Muscle layer of duodenum (tissue), 2 donors: ENCODE measurements around the gene RCL1.

ENCODE experiments used
- H3K27ac ChIP-seq: one replicate; pipeline ENCODE4 v1.7.0; 2013; ENCODE audit warnings: mild to moderate bottlenecking, low read length
- H3K27me3 ChIP-seq: one replicate; pipeline ENCODE4 v1.7.0; 2013; ENCODE audit warnings: low read depth, mild to moderate bottlenecking, control low read depth, low read length
- H3K36me3 ChIP-seq, 2 donors: one replicate each; pipeline ENCODE4 v1.7.0; 2013; ENCODE audit warnings: low read length in 2 of 2, control low read depth in 1 of 2, mild to moderate bottlenecking in 1 of 2; ENCODE audit not compliant: insufficient read depth in 2 of 2, control insufficient read depth in 1 of 2
- H3K4me1 ChIP-seq, 2 donors: one replicate each; pipeline ENCODE4 v1.7.0; 2013; ENCODE audit warnings: low read length in 2 of 2, mild to moderate bottlenecking in 2 of 2, control low read depth in 1 of 2, moderate library complexity in 1 of 2; ENCODE audit not compliant: insufficient read depth in 2 of 2, control insufficient read depth in 1 of 2
- H3K4me3 ChIP-seq, 2 donors: one replicate each; pipeline ENCODE4 v1.7.0; 2013; ENCODE audit warnings: low read length in 2 of 2, low read depth in 1 of 2, mild to moderate bottlenecking in 1 of 2
- H3K9me3 ChIP-seq, 2 donors: one replicate each; pipeline ENCODE4 v1.7.0; 2013; ENCODE audit warnings: low read length in 2 of 2, control low read depth in 1 of 2, mild to moderate bottlenecking in 1 of 2; ENCODE audit not compliant: control insufficient read depth in 1 of 2
- donor health status: healthy.

RCL1 gene

DNA sequence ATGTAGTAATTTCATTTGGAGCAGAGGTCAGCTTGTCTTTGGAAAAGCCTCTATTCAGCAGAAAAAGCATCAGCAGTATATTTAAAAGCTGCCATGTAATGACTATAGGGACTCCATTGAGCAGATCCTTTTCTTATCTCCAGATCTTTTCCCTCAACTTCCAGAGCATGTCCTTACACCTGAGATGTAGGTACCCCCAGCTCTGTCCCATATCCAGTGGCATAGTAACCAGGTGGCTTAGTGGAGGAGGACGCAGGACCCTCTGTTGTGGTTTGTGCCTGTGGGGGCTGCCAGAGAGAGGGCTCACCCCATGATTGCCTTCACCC lies 61.5 kb downstream of the RCL1 start:
- Histone ChIP-seq H3K9me3 (no peaks in the 10 kb centered on the region), H3K4me1 (no peaks in the 10 kb centered on the region), H3K27ac (no peak overlapping the region), H3K36me3 (peaks cover 5 to 55% of the 10 kb centered on the region in 2 donors), H3K27me3 (no peaks in the 10 kb centered on the region), H3K4me3 (no peak overlapping the region)

DNA sequence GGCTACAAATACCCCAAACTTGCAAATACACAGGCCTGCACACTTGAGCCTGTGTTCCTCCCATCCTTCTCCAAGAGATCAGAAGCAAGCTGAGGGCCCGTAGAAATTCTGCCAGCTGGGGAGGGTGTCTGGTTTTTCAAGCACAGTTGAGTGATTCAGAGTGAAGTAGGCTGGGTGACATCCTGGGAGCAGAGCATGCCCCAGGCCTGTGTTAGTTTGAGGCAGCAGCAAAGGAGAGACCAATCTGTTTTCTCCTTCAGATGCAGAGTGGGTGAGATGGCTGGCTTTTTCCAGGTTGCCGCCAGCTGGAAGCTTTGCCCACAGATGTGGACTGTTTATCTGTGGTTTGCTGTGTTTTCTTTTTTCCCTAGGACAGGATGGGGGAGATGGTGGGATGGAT lies 63.1 kb downstream of the RCL1 start:
- Histone ChIP-seq H3K36me3 (peaks cover 12 to 58% of the 10 kb centered on the region in 2 donors), H3K9me3 (no peaks in the 10 kb centered on the region), H3K27me3 (no peaks in the 10 kb centered on the region), H3K4me3 (no peak overlapping the region), H3K4me1 (no peaks in the 10 kb centered on the region), H3K27ac (no peak overlapping the region)

DNA sequence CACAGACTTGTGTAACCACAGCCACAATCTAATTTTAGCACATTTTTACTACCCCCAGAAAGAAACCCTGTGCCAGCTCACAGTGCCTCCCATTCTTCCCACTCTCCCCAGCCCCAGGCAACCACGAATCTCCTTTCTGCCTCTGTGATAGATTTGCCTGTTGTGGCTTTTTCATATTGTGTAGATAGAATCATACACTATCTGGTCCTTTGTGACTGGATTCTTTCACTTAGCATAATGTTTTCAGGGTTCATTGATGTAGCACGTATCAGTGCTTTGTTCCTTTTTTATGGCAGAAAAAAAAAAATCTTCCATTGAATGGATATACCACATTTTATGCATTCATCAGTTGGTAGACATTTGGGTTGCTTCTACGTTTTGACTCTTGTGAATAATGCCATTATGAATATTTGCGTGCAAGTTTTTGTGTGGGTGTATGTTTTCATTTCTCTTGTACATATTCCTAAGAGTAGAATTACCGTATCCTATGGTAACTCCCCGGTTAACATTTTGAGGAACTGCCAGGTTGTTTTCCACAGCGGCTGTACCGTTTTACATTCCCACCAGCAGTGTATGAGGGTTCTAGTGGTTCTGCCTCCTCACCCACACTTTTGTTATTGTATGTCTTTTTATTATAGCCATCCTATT lies 64.5 kb downstream of the RCL1 start:
- peaks cover 12 to 58% of the 10 kb centered on the region in 2 donors for H3K36me3 ChIP-seq

DNA sequence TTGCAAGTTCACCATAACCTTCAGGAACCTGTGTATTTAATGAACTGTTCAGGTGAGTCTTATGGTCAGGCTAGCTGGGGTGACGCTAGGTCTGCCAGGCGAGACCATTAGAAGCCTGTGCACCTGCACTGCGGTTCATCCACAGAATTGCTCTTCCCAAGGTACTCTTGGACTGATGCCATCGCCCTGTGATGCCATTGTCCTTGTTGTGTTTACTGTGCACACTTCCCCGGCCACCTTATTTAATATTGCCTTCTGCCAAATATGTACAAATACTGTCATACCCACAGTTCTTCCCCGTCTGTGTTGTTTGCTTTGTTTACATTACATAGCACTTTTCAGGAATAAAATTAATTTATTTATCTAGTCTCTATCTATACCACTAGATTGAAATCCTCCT lies 66.3 kb downstream of the RCL1 start:
- peaks cover 10 to 42% of the 10 kb centered on the region in 2 donors for H3K36me3 ChIP-seq
- H3K4me1 ChIP-seq = no peaks in the 10 kb centered on the region
- no peak overlapping the region for H3K4me3 ChIP-seq
- no peak overlapping the region for H3K27ac ChIP-seq
- no peaks in the 10 kb centered on the region for H3K9me3 ChIP-seq
- no peaks in the 10 kb centered on the region for H3K27me3 ChIP-seq

More for the DNA sequence above, 64.5 kb downstream of the RCL1 start:
- Histone ChIP-seq H3K27me3 (no peaks in the 10 kb centered on the region), H3K27ac (no peak overlapping the region), H3K4me3 (no peak overlapping the region), H3K4me1 (no peaks in the 10 kb centered on the region), H3K9me3 (no peaks in the 10 kb centered on the region)

DNA sequence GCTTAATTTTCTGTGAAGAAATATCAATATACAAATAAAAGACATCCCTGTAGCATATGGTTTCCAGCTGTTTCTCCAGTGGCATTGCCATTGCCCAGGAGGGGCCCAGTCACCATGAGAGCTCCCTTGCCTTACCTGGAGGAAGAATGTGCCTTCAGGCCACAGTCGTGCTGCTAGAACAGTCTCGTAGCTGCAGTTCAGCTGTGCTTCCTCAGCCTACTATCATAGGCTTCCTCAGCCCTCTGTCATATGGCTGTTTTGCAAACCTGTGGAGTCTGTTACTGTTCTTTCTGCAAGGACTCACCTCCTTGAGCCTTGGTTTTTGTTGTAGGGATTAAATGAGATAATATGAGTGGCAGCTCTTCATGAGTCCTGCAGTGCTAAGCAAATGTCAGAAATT lies 67.6 kb downstream of the RCL1 start:
- H3K27ac ChIP-seq = no peak overlapping the region
- no peak overlapping the region for H3K4me3 ChIP-seq
- H3K4me1 ChIP-seq = no peaks in the 10 kb centered on the region
- no peaks in the 10 kb centered on the region for H3K9me3 ChIP-seq
- no peaks in the 10 kb centered on the region for H3K27me3 ChIP-seq
- H3K36me3 ChIP-seq = peaks cover 10 to 42% of the 10 kb centered on the region in 2 donors

DNA sequence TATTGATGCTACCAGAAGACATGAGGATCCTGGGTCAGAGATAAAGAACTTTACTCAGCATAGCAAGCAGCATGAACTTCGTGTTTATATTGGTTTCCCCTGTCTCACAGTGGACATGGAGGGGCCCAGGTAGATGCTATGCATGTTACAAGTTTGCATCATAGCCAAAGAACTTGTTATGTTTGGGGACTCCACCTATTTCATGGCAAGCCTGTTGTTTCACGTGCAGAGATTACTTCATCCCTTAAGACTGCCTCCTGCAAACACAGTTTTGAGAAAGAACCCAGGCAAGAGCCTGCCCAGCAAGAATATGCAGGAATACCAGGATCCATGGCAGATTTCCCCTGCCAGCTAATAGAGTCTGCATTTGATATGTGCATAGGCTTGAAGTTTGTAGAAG lies 68.4 kb downstream of the RCL1 start:
- H3K9me3 ChIP-seq = no peaks in the 10 kb centered on the region
- H3K27ac ChIP-seq = no peak overlapping the region
- no peaks in the 10 kb centered on the region for H3K27me3 ChIP-seq
- no peaks in the 10 kb centered on the region for H3K4me1 ChIP-seq
- peaks cover 10 to 42% of the 10 kb centered on the region in 2 donors for H3K36me3 ChIP-seq
- H3K4me3 ChIP-seq = no peak overlapping the region

DNA sequence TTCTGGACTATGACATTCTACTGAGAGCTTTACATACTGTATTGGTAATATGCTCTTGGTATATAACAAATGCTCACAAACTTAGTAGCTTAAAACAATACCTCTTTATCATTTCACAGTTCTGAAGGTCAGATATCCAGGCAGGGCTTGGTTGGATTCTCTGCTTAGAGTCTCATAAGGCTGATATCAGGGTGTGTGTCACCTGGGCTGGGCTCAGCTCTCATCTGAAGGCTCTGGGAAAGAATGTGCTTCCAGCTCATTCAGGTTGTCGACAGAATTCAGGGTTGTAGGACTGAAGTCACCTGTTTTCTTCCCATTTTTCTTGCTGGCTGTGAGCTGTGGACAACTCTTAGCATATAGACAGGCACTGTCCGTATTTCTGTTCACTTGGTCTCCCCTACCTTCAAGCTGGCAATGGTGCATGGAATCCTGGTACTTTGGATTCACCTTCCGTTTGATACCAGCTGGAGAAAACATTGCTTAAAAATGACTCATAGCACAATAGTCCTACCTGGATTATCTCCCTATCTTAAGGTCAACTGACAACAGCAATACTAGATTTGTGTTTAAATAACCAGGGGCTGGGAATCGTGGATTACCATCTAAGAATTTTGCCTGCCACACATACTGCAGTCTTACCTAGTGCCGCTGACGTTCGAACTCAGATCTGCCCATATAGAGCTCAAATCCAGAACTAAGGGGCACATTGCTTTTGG lies 69.2 kb downstream of the RCL1 start:
- no peaks in the 10 kb centered on the region for H3K9me3 ChIP-seq
- no peaks in the 10 kb centered on the region for H3K4me1 ChIP-seq
- no peaks in the 10 kb centered on the region for H3K27me3 ChIP-seq
- no peak overlapping the region for H3K27ac ChIP-seq
- H3K4me3 ChIP-seq = no peak overlapping the region
- H3K36me3 ChIP-seq = peaks cover 10 to 36% of the 10 kb centered on the region in 2 donors

DNA sequence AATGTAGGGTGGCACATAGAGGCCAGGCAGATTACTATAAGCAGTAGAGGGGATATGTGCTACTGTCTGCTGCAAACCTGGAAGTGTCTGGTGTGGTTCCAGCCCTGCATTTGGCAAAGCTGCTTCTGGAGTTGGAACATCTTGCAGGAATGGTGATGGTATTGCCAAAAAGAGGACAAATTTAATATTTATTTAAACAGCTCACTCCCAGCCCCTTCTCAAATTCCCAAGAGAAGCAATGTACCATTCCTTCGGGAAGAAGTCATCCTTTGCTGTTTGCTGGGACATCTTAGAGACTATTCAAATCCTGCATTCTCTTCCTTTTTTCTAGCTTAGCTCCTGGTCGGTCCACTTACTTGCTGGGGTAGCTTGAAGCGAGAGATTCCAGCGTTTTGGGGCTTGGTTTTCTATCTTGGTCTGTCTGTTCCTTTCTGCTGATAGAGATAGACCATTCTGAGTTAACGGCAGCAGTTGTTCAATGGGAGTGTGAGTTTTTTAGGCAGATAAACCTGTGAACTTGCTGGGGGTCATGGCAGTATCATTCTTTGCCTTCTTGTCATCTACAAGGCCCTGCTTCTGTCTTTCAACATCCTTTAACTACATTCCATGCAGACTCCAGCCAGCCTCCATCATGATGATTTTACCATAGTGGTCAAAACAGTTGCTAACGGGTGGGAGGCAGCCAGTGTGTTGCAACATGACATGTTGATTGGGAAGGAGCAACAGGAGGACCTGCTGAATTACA lies 69.9 kb downstream of the RCL1 start:
- no peaks in the 10 kb centered on the region for H3K9me3 ChIP-seq
- no peak overlapping the region for H3K27ac ChIP-seq
- H3K27me3 ChIP-seq = no peaks in the 10 kb centered on the region
- no peak overlapping the region for H3K4me3 ChIP-seq
- peaks cover 10 to 28% of the 10 kb centered on the region in 2 donors for H3K36me3 ChIP-seq
- H3K4me1 ChIP-seq = no peaks in the 10 kb centered on the region

DNA sequence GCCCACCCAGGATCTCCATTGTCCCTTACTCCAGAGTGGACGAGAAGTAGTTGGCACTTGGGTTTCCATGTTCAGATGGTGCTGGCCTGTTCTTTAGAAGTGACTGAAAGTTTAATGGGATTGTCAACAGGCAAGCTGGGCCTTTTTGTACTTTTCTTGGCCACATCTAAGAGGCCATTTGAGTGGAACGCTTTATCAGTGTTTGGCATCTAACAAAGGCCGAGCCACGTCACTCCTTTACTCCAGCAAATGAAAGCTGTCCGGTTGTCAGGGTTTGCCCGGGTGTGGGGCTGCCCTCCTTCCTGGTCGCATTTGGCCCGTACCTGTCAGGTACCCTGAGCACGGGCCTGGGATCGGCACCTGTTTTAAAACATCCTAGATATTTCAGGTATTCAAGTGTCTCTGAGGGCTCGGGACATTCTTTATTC lies 71.5 kb downstream of the RCL1 start:
- Histone ChIP-seq H3K4me1 (no peaks in the 10 kb centered on the region), H3K27ac (no peak overlapping the region), H3K36me3 (peaks cover 7 to 25% of the 10 kb centered on the region in 2 donors), H3K27me3 (no peaks in the 10 kb centered on the region), H3K9me3 (no peaks in the 10 kb centered on the region), H3K4me3 (no peak overlapping the region)

DNA sequence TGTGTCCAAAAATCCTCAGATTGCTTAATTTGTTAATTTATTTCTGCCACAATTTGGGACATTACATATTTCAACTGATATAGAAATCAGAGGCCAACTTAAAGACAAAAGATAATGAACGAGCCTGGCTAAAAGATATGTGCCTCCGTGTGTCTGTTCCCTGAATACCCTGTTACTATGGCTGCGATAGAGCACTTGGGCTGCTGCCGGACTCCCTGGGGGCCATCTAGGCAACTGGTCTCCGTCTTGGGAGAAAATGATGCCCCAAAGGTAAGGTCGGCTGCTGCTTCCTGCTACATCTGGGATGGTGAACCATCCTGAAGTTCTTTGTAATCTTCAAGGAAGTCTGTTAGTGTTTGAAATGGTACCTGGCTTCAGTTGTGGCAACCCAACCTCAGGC lies 72.0 kb downstream of the RCL1 start:
- H3K9me3 ChIP-seq = no peaks in the 10 kb centered on the region
- no peak overlapping the region for H3K27ac ChIP-seq
- H3K4me3 ChIP-seq = no peak overlapping the region
- H3K4me1 ChIP-seq = no peaks in the 10 kb centered on the region
- H3K27me3 ChIP-seq = no peaks in the 10 kb centered on the region
- H3K36me3 ChIP-seq = peaks cover 7 to 21% of the 10 kb centered on the region in 2 donors

DNA sequence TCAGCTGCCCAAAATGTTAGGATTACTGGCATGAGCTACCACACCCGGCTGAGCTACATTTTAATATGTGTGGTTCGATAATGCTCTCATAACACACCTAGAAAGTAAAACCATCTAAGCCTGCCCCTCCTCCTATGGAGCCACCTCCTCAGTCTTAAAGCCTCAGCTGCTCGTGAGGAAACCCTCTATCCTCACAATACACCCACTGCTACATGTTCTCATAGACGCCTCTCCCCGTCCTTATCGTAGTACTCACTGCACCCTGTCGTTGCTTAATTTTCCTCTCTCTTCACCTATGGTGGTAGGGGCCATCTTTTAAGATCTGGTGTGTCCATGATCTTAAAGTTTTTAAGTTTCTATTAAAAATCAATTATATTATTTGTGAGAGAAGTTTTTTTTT lies 72.9 kb downstream of the RCL1 start:
- Histone ChIP-seq H3K27me3 (no peaks in the 10 kb centered on the region), H3K4me3 (no peak overlapping the region), H3K27ac (no peak overlapping the region), H3K36me3 (peaks cover 2 to 15% of the 10 kb centered on the region in 2 donors), H3K9me3 (no peaks in the 10 kb centered on the region), H3K4me1 (no peaks in the 10 kb centered on the region)
